HG02840 (cell line): ENCODE measurements around the gene SLC5A9.

Source experiments
- ATAC-seq: cut with Tn5 transposase; IDR thresholded peaks from one replicate; pipeline ENCODE4 v1.9.1; 2021; ENCODE audit warnings: mild to moderate bottlenecking, moderate library complexity, moderate number of reproducible peaks; ENCODE audit not compliant: unreplicated experiment, low FRiP score

SLC5A9 gene

DNA sequence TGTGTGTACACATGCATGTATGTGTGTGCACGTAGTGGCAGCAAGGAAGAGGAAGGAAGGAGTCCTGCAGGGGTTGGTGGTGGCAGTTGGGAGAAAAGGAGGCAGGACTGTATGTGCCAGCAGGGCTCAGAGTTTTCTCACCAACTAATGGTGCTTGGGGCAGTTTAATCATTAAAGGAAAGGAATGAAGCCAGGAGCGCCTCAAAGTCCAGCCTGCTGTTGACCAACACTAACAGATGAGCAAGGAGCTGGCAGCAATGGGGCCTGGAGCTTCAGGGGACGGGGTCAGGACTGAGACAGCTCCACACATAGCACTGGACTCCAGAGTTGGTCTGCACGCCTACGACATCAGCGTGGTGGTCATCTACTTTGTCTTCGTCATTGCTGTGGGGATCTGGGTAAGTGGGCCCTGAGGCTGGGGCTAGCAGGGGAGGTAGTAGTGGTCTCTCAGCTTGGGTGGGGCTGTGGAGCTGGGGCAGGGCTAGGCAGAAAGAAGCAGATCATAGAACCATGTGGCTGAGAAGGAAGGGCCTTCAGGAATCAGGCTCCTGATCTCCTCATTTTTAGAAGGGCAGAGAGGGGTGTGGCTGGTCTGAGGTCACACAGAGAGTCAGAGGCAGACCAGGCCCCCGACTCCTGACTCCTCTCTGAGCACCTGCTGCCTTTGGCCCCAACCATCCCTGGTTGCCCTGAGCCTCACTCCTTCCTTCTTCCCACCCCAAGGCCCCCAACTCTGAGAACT, at the start of gene SLC5A9:
Gene SLC5A9 (plus strand): TSS at position 216 of the 742 bp plus-strand sequence. CDS start 21 bp downstream, at position 237.
- no peak for ATAC-seq

DNA sequence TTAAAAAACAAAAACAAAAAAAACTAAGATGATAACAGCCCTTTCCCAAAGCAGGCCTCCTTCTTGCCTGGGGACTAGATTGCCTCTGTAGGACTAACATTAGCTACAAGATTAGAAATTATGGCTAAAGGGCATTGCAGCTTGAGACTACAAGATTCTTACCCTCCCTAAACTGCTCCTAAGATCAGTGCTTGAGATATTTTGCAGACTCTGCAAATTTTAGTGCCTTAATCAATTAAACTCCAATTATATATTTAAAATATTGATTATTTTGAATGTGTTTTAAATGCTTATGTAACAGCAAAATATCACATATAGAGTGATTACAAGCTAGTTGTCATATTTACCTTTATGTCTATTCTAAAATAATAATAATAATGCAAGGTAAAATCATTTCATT, 47.4 kb upstream of the SLC5A9 start:
- ATAC-seq: no peak

DNA sequence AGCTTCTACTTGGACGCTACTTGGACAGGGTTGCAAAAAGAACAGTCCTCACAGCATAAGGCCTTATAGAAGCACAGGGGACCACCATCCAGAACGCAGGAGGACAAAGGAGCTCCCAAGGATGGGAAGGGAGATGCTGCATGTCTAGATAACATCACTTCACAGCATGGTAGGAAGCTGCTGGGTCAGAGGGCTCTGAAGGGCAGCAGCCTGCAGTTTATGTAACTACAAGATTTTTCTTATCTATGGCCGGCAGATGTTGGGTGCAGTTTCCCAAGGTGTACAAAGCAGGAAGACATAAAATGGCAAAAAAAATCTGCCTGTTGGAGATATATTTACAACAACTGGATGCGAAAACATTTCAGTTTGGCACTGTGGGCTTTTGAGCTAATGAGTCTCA, 45.3 kb upstream of the SLC5A9 start:
- ATAC-seq: no peak

DNA sequence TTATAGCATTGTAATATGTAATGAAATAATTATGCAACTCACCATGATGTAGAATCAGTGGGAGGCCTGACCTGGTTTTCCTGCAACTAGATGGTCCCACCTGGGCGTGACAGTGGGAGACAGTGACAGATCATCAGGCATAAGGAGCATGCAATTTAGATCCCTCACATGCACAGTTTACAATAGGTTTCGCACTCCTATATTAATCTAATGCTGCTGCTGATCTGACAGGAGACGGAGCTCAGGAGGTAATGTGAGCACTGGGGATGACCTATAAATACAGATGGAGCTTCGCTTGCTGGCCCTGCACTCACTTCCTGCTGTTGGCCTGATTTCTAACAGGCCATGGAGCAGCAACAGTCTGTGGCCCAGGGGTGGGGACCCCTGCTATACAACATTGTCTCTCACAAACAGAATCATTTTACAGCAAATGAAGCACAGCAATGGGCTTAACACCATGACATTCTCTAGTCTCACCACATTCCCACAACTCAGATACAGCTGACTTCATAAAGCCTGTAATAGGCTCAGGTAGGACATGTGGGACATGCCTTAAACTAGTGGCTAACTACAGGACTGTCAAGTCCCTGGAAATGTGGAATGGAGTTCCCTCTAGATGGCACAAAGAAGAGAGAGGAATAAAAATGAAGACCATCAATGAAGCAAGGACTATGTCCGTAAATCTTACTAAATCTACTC, 40.7 kb upstream of the SLC5A9 start:
- ATAC-seq: no peak

GRCh38 chr1:48182439-48182838, 40.1 kb upstream of the SLC5A9 start:
- ATAC-seq: no peak

DNA sequence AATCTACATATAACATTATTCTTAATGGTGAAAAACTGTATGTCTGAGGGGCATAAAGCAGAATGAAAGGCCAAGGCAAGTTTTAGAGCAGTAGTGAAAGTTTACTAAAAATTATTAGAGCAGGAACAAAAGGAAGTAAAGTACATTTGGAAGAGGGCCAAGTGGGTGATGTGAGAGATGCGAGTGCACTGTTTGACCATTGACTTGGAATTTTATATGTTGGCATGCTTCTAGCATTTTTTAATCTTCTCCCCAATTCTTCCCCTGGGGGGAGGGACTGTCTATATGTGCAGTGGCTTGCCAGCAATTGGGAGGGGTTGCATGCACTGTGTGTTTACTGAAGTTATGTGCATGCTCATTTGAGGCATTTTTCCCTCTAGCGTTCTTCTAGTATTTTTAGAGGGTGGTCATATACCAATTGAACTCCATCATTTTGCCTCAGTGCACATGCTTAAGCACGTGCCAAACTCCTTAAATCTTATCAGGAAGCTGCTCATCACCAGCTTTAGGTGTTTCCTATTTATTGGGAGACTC, 36.1 kb upstream of the SLC5A9 start:
- ATAC-seq: no peak

DNA sequence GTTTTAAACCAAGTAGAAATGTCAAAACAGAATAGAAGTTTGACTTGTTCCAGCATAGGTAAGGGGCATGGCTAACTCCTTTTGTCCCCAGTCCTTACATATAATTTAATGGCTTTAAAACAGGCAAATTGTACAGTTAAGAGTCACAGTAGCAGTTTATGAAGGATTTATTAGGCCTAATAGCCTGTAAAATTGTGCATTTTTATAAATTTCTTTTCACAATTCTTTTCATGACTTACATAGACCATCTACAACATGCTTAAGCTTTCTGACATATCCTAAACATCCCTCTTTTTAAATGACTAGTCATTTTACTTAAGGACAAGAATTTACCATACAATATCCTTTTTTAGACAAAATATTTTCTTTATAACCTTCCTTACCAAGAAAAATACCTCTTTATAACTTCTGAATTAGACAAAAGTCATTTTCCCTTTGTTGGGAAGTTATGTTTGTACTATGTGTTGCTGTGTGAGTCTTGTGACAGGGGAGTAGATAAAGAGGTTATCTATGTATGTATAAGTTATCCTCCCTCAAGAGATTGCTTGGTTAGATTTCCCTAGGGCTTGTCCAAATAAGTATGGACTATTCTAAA, 34.5 kb upstream of the SLC5A9 start:
- ATAC-seq: no peak

DNA sequence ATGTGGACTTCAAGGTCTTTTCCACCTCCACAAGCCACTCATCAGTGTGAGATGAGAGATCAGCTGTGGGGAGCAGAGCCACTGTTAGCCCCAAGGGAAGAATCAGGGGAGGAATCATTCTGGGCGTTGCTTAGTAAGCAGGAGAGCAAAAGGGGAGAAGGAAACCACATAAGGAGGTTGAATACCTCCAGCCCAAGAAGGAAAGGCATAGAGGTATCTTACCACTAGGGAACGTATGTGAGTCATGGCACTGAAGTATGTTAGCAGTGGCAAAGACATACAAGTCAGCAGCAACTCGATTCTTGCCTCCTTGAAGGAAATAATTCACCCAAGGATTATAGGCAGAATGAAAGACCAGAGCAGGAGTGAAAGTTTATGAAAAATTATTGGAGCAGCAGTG, 31.6 kb upstream of the SLC5A9 start:
- no peak for ATAC-seq

- ATAC-seq: no peak
Measured at GRCh38 chr1:48194801-48195200, 27.7 kb upstream of the SLC5A9 start.

DNA sequence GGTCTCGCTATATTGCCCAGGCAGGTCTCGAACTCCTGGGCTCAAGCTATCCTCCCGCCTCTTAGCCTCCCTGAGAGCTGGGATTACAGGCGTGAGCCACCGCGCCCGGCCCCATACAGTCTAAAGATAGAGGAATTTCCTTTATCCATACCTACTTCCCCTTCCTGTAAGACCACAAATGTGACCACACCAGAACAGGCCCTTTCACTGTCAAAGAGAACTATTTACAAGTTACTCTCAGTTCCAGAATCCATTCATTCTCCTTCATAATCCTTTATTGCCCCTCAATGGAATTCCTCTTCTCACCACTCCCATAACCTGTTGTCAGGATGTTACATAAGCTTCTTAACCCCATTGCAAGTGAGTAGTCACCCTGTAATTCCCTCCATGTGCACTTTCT, 26.3 kb upstream of the SLC5A9 start:
- ATAC-seq: no peak

DNA sequence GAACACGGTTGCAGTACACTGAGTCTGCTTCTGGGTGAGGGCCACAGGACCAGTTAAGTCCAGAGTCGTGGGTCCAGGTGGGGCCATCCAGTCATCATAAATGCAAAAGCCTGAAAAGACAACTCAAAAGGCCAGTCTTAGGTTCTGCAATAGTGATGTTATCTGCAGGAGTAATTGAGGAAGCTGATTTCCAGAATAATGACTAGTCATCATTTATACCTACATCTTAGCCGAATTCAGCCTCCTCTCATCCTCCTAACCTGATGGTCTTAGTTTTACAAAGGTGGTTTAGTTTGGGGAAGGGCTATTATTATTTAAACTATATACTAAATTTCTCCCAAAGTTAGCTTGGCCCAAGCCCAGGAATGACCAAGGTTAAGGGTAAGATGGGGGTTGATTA, 23.5 kb upstream of the SLC5A9 start:
- no peak for ATAC-seq

- ATAC-seq: no peak
Measured at GRCh38 chr1:48200166-48200900, 22.2 kb upstream of the SLC5A9 start.

DNA sequence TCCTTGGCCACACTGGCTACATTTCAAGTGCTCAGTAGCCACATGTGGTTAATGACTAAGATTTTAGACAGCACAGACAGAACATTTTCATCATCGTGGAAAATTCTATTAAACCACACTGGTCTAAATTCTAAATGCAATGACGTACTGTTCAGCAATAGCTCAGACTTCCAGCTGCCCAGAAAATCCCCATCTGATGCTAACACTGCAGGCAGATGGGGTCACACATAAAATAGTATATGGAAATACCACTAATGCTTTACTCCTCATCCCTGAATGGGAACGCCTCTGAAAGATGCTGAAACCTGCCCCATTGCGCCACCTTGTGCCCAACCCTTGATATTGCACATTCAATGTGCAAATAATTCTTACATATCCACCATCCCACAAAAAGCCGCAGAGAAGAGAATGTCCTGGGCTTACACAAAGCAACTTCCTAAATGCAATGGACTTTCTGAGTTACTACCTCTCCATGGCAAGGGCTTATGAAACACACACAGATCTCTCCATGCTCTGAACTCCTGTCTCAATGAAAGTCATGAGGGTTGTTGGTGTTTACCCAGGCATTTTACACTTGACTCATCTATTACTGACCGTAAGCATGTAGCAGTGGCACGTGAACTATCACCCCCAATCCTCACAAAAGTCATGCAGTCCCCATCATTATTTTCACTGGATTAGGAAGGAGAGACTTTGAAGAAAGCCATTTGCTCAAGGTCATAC, 20.3 kb upstream of the SLC5A9 start:
- no peak for ATAC-seq

GRCh38 chr1:48203287-48203900, 19.1 kb upstream of the SLC5A9 start:
- no peak for ATAC-seq

DNA sequence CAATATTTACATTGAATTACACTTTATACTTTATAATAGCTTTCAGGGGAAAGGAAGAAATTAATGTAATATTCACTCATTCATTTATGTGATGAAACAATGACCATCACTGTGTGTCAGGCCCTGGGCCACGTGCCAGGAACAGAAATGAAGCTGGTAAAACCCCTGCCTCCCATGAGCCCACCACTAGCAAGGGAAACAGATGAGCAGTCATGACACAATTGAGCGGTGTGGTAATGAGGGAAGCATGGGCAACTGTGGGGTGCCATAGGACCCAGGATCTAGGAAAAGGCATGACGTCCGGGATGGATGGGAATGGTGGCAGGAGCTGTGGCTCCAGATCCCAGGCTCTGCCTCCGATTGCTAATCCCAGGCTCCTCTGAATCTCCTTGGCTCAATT, 17.0 kb upstream of the SLC5A9 start:
- ATAC-seq: no peak

- ATAC-seq: no peak
Measured at GRCh38 chr1:48206371-48206770, 16.1 kb upstream of the SLC5A9 start.

- no peak for ATAC-seq
Measured at GRCh38 chr1:48207131-48207530, 15.4 kb upstream of the SLC5A9 start.

DNA sequence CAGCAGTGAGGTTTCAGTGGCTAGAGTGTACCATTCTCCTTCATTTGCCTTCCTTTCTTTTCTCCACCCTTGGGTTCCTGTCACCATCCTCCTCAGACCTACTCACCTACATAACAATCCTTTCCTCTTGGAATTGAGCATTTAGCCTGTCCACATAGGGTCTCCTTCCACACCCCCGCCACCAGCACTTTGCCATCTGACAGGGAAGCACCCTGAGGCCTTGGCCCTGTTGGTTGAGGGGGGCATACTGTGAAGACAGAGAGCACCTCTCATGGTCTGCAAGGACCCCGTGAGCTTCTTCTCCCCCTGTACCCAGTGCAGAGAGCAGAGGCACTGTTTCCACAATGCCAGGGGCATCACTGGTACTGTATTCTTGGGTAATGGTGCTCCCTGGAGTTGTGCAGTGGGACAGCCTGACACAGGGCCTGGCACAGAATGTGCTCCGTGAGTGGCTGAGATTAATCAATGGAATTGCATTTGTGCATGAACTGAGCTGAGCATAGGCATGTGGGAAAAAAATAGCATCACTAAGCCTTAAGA, 14.9 kb upstream of the SLC5A9 start:
- no peak for ATAC-seq

DNA sequence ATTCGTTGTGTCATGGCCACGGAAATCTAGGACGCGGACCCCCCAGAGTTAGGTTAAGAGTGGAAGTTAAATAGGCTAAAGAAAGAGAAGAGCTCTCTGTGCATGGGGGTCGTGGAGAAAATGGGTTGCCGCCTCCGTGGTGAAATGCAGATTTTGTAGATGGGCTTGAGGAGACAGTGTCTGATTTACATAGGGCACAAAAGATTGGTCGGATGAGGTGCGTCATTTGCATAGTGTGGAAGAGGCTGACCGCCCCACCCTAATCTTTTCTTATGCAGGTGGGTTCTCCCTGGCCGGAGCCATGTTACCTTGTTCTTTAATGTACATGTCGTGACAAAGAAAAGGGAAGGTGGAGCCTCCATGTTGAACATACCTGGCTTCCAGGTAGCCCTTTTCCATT, 14.3 kb upstream of the SLC5A9 start:
- no peak for ATAC-seq
